K562 (cell line): ENCODE data around the gene CTTNBP2. TPM values are rescaled to one million over a fixed set of nuclear protein-coding genes. Genes with fewer than 3 reads are reported as not detected.

ENCODE experiments used
- ATAC-seq: fragments of 200-7000 bp; cut with Tn5 transposase; 3 replicates; pipeline ENCODE4 v1.9.1; 2020; ENCODE audit warnings: moderate library complexity
- BruUV-seq: library from RNA; stranded (reverse); fragments of 400-500 nt; replicated peaks from 2 replicates; lab custom pipeline; 2021; lab: Mats Ljungman, UMichigan
- CTCF ChIA-PET: fragments of 300-600 bp; formaldehyde crosslinking; extraction: SDS; loops from one replicate; lab custom pipeline; 2021; ENCODE audit warnings: low intra/inter-chr PET ratio; lab: Yijun Ruan, JAX
- POLR2A ChIA-PET: fragments of 300-600, 350-650 bp; sonication (Branson Sonifier 250); formaldehyde crosslinking; extraction: SDS; loops from one replicate; lab custom pipeline; 2021; ENCODE audit warnings: antibody characterized with exemption, inconsistent platforms; lab: Yijun Ruan, JAX
- DNase-seq, 4 experiments: peaks; one replicate each; pipeline versions ENCODE4 v3.0.0 to v3.0.0-alpha.2; 2011 to 2018; ENCODE audit warnings: low spot score in 3 of 4, mixed read lengths in 3 of 4; ENCODE audit errors: extremely low read depth in 1 of 4
- FAIRE-seq: peaks from 2 replicates; lab custom pipeline; 2011; peaks lifted over from hg19 to GRCh38; lab: Jason Lieb, UNC
- H2AFZ ChIP-seq: 2 replicates; pipeline ENCODE4 v1.6.0; 2011; ENCODE audit warnings: low read depth, low read length, control low read depth, inconsistent platforms
- H3K27ac ChIP-seq: fragments of 200-600 bp; 3 replicates; pipeline ENCODE4 v1.8.0; 2011; ENCODE audit warnings: low read depth, mild to moderate bottlenecking, control low read depth, inconsistent platforms, low read length, moderate library complexity, mixed read lengths; ENCODE audit errors: extremely low read depth
- H3K27me3 ChIP-seq, 2 experiments: fragments of 300-600 bp in 1 of 2; 2 replicates in 1 of 2; 3 replicates in 1 of 2; pipeline versions ENCODE4 v1.6.0 to v1.8.0; 2011; ENCODE audit warnings: inconsistent platforms in 2 of 2, low read length in 2 of 2, mild to moderate bottlenecking in 1 of 2, mixed read lengths in 1 of 2, moderate library complexity in 1 of 2; ENCODE audit not compliant: control insufficient read depth in 2 of 2, insufficient read depth in 2 of 2
- H3K36me3 ChIP-seq: fragments of 300-600 bp; 3 replicates; pipeline ENCODE4 v1.8.0; 2011; ENCODE audit warnings: mild to moderate bottlenecking, low read length, inconsistent platforms; ENCODE audit not compliant: control insufficient read depth, insufficient read depth
- H3K4me1 ChIP-seq, 2 experiments: fragments of 200-600 bp in 1 of 2; replicated peaks in 1 of 2; 2 replicates in 1 of 2; 3 replicates in 1 of 2; pipeline versions ENCODE4 v1.5.1 to v1.8.0; 2011; ENCODE audit warnings: inconsistent platforms in 2 of 2, low read length in 2 of 2, mild to moderate bottlenecking in 1 of 2, mixed read lengths in 1 of 2, moderate library complexity in 1 of 2; ENCODE audit not compliant: control insufficient read depth in 2 of 2, insufficient read depth in 2 of 2
- H3K4me2 ChIP-seq: 2 replicates; pipeline ENCODE4 v1.6.1; 2011; ENCODE audit warnings: low read length, control low read depth, inconsistent platforms, mixed read lengths; ENCODE audit not compliant: insufficient read depth
- H3K4me3 ChIP-seq: fragments of 200-600 bp; sonication (generic), shearing (Covaris generic); 2 replicates; pipeline ENCODE4 v1.5.1; 2016; ENCODE audit warnings: control low read depth, inconsistent platforms
- H3K79me2 ChIP-seq: fragments of 200-600 bp; 3 replicates; pipeline ENCODE4 v1.8.0; 2011; ENCODE audit warnings: low read length, inconsistent platforms; ENCODE audit not compliant: control insufficient read depth, insufficient read depth
- H3K9ac ChIP-seq, 2 experiments: 2 replicates each; pipeline versions ENCODE4 v1.6.0 to v1.6.1; 2011; ENCODE audit warnings: low read depth in 2 of 2, low read length in 2 of 2, control low read depth in 1 of 2, inconsistent platforms in 1 of 2, mild to moderate bottlenecking in 1 of 2, mixed read lengths in 1 of 2; ENCODE audit not compliant: insufficient read depth in 1 of 2
- H3K9me1 ChIP-seq: one replicate; pipeline ENCODE4 v1.6.0; 2011; ENCODE audit warnings: inconsistent platforms, mild to moderate bottlenecking, low read length, moderate library complexity; ENCODE audit not compliant: control insufficient read depth, insufficient read depth
- H3K9me3 ChIP-seq: replicated peaks from 2 replicates; pipeline ENCODE4 v1.5.1; 2011; ENCODE audit warnings: low read depth, low read length, inconsistent platforms; ENCODE audit not compliant: control insufficient read depth, insufficient read depth
- H4K20me1 ChIP-seq: replicated peaks from 2 replicates; pipeline ENCODE4 v1.6.1; 2011; ENCODE audit warnings: low read length, inconsistent platforms, mixed read lengths; ENCODE audit not compliant: control insufficient read depth, insufficient read depth
- HNRNPLL ChIP-seq: fragments of 200-400 bp; formaldehyde crosslinking; IDR thresholded peaks from 2 replicates; pipeline ENCODE4 v1.6.1; 2017; ENCODE audit warnings: low read length, low read depth, mild to moderate bottlenecking; ENCODE audit not compliant: poor library complexity, severe bottlenecking
- HOMEZ ChIP-seq: fragments of 250-450 bp; sonication (Bioruptor Pico); IDR thresholded peaks from 2 replicates; pipeline ENCODE4 v1.4.0; 2020; ENCODE audit warnings: mild to moderate bottlenecking, moderate library complexity
- KLF10 ChIP-seq: fragments of 250-450 bp; sonication (Bioruptor Pico); IDR thresholded peaks from 2 replicates; pipeline ENCODE4 v1.6.1; 2021; ENCODE audit warnings: matching md5 sums
- SPI1 ChIP-seq: IDR thresholded peaks from 2 replicates; pipeline ENCODE4 v1.6.1; 2011; ENCODE audit warnings: low read depth, low read length, control low read depth, borderline replicate concordance
- UBTF ChIP-seq, 2 experiments: IDR thresholded peaks; 2 replicates each; pipeline ENCODE4 v1.6.1; 2012; ENCODE audit warnings: improper control_type of control experiment in 2 of 2, low read depth in 2 of 2, low read length in 2 of 2, borderline replicate concordance in 1 of 2
- ZNF24 ChIP-seq: fragments of 450-650 bp; IDR thresholded peaks from 2 replicates; pipeline ENCODE4 v1.6.1; 2016
- WGBS: fragments of 100-300 bp; shearing (Covaris generic); methylation state at CpG from one replicate; pipeline ENCODE4 v1.1.6; 2016; ENCODE audit warnings: low coverage, mixed read lengths; ENCODE audit not compliant: insufficient coverage; ENCODE audit errors: missing lambda C conversion rate; 5-methylcytosine and 5-hydroxymethylcytosine counted together
- in situ Hi-C: fragments of 300-500 bp; cut with MboI; formaldehyde crosslinking; loops from 4 replicates; pipeline ENCODE4 v1.15.0; 2018; ENCODE audit warnings: inconsistent platforms, mixed read lengths
- intact Hi-C: fragments of 100-400 bp; cut with micrococcal nuclease; formaldehyde crosslinking; loops from 2 replicates; pipeline ENCODE4 v1.14.2; 2022
- polyA plus RNA-seq, 8 experiments: library from polyadenylated mRNA; depleted of rRNA in 4 of 8; stranded (reverse) in 5 of 8; unstranded in 3 of 8; fragments of >200 nt; fragmentation: Nextera tagmentation in 2 of 8; fragmentation: Illumina TruSeq in 1 of 8; extraction: Ambion mirVana in 2 of 8; extraction: Trizol in 1 of 8; gene quantifications; 2 replicates each; pipeline versions ENCODE4 v1.2.1 to v1.2.3, GENCODE V29; 2011 to 2014; ENCODE audit warnings: inconsistent platforms in 1 of 8, missing spikeins in 1 of 8
- total RNA-seq, 7 experiments: library from RNA; depleted of rRNA in 6 of 7; stranded (reverse); fragments of >200 nt in 6 of 7; fragmentation: Illumina TruSeq in 2 of 7; extraction: Trizol in 2 of 7; gene quantifications; 2 replicates each; pipeline versions ENCODE4 v1.2.1 to v1.2.3, GENCODE V29; 2011 to 2021; ENCODE audit warnings: low replicate concordance in 1 of 7

Gene CTTNBP2
- total and polyA plus RNA-seq, 9 of the 15 experiments (the other 6 are each of a cell fraction or from before 2014, with no cell fraction given) = 0.05 TPM; not detected in 8

DNA sequence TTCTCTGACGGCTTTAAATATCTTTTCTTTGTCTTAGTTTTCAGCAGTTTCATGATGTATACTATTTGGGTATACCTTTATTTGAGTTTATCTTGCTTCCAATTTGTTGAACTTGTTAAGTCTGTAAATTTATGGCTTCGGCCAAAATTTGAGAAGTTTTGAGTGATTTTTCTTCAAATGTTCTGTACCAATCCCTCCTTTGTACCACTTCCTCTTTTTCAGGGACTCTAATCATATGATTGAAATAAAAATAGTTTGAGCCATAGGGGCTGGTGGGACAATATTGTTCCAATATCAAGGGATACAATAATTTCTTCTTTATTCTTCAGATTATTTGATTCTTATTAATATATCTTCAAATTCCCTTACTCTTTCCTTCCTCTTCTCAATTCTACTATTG is 43.1 kb upstream of the CTTNBP2 start:
- ATAC-seq (no peak), DNase-seq (no peak), FAIRE-seq (no peak)
- POLR2A ChIA-PET = no interaction called here
- H3K79me2 ChIP-seq = no peaks in the 10 kb centered on the region
- no peak overlapping the region for H3K4me2 ChIP-seq
- H3K9me3 ChIP-seq = no peaks in the 10 kb centered on the region
- no peaks in the 10 kb centered on the region for H3K4me1 ChIP-seq
- H2AFZ ChIP-seq = no peak overlapping the region
- H3K36me3 ChIP-seq = no peaks in the 10 kb centered on the region
- intact Hi-C loops = no loop called here
- TF ChIP-seq HNRNPLL (no peak), HOMEZ (CRISPR knock-in tag) (no peak), KLF10 (CRISPR knock-in tag) (no peak), ZNF24 (no peak), UBTF (IDR thresholded peaks at IDR 0.05; ENCODE audit: borderline replicate concordance in 1 of 2, low read depth in 2 of 2, low read length in 2 of 2) (no peak), SPI1 (peak; percentile 90)
- H3K4me3 ChIP-seq = no peak overlapping the region
- H3K27ac ChIP-seq = no peak overlapping the region
- CTCF ChIA-PET = interaction anchor here (0.6 kb wide), 1 partner anchor 51 kb away, joined by 3 read pairs; no protein-coding TSS in a partner anchor
- no peaks in the 10 kb centered on the region for H3K9me1 ChIP-seq
- BruUV-seq = no TSS peak
- no peaks in the 10 kb centered on the region for H4K20me1 ChIP-seq
- H3K27me3 ChIP-seq = no peaks in the 10 kb centered on the region
- no peak overlapping the region for H3K9ac ChIP-seq
- in situ Hi-C loops = no loop called here
- 0% methylated on average over 2 of the region's 2 CpGs for WGBS
